SU-DHL-6 (cell line): ENCODE results near the gene NFE2L1.

Experiments
- H2AFZ ChIP-seq: fragments of 200-600 bp; sonication (generic); 2 replicates; pipeline ENCODE4 v1.6.1; 2014; ENCODE audit warnings: low read depth, mild to moderate bottlenecking, moderate library complexity, mixed read lengths, antibody characterized with exemption, low read length; ENCODE audit not compliant: severe bottlenecking
- H3F3A ChIP-seq: fragments of 200-600 bp; shearing (Covaris generic); 2 replicates; pipeline ENCODE4 v1.6.0; 2016; ENCODE audit warnings: antibody characterized with exemption, mild to moderate bottlenecking; ENCODE audit not compliant: insufficient read depth
- H3K27ac ChIP-seq: fragments of 200-600 bp; sonication (generic); 2 replicates; pipeline ENCODE4 v1.5.1; 2016; ENCODE audit warnings: low read depth, mild to moderate bottlenecking, low read length, moderate library complexity, mixed read lengths
- H3K27me3 ChIP-seq: fragments of 200-600 bp; sonication (generic), shearing (Covaris generic); 2 replicates; pipeline ENCODE4 v1.6.0; 2014; ENCODE audit warnings: mild to moderate bottlenecking, low read length
- H3K36me3 ChIP-seq: fragments of 200-600 bp; sonication (generic); 2 replicates; pipeline ENCODE4 v1.6.1; 2014; ENCODE audit warnings: mild to moderate bottlenecking, low read length, mixed read lengths
- H3K4me2 ChIP-seq: fragments of 300-600, 200-600 bp; shearing (Covaris generic), sonication (generic); 2 replicates; pipeline ENCODE4 v1.6.0; 2014; ENCODE audit warnings: low read length, low read depth, mild to moderate bottlenecking; ENCODE audit not compliant: poor library complexity, severe bottlenecking
- H3K4me3 ChIP-seq: fragments of 200-600 bp; sonication (generic); 2 replicates; pipeline ENCODE4 v1.5.1; 2014; ENCODE audit warnings: antibody characterized with exemption, low read length, mild to moderate bottlenecking, mixed read lengths; ENCODE audit not compliant: insufficient read depth, poor library complexity, severe bottlenecking
- H3K79me2 ChIP-seq: fragments of 200-600 bp; sonication (generic); 2 replicates; pipeline ENCODE4 v1.6.1; 2014; ENCODE audit warnings: mild to moderate bottlenecking, low read length, moderate library complexity; ENCODE audit not compliant: insufficient read depth
- H3K9ac ChIP-seq: fragments of 200-600 bp; sonication (generic); 2 replicates; pipeline ENCODE4 v1.7.0; 2014; ENCODE audit warnings: mild to moderate bottlenecking, low read length
- H3K9me2 ChIP-seq: fragments of 200-600 bp; sonication (generic); replicated peaks from 2 replicates; pipeline ENCODE4 v1.6.1; 2014; ENCODE audit warnings: low read length; ENCODE audit not compliant: insufficient read depth
- H3K9me3 ChIP-seq: fragments of 200-600 bp; sonication (generic); 2 replicates; pipeline ENCODE4 v1.6.1; 2014; ENCODE audit warnings: low read length, mixed read lengths; ENCODE audit not compliant: insufficient read depth
- H4K20me1 ChIP-seq: fragments of 200-600 bp; sonication (generic); 2 replicates; pipeline ENCODE4 v1.6.1; 2014; ENCODE audit warnings: low read depth, mild to moderate bottlenecking, antibody characterized with exemption, low read length, moderate library complexity, mixed read lengths
- EZH2phosphoT487 ChIP-seq: fragments of 200-600 bp; sonication (generic), shearing (Covaris generic); conservative IDR thresholded peaks from 2 replicates; pipeline ENCODE4 v1.6.1; 2018; ENCODE audit warnings: mild to moderate bottlenecking, antibody characterized with exemption, low read length, moderate library complexity, mixed read lengths
- TF ChIP-seq, protein P1 (sequence below): fragments of 200-600 bp; sonication (generic); IDR thresholded peaks from one replicate; pipeline ENCODE4 v1.5.1; 2017; ENCODE audit warnings: antibody characterized with exemption, mild to moderate bottlenecking, low read length, moderate library complexity; ENCODE audit not compliant: insufficient read depth, poor library complexity, severe bottlenecking

NFE2L1 gene

DNA sequence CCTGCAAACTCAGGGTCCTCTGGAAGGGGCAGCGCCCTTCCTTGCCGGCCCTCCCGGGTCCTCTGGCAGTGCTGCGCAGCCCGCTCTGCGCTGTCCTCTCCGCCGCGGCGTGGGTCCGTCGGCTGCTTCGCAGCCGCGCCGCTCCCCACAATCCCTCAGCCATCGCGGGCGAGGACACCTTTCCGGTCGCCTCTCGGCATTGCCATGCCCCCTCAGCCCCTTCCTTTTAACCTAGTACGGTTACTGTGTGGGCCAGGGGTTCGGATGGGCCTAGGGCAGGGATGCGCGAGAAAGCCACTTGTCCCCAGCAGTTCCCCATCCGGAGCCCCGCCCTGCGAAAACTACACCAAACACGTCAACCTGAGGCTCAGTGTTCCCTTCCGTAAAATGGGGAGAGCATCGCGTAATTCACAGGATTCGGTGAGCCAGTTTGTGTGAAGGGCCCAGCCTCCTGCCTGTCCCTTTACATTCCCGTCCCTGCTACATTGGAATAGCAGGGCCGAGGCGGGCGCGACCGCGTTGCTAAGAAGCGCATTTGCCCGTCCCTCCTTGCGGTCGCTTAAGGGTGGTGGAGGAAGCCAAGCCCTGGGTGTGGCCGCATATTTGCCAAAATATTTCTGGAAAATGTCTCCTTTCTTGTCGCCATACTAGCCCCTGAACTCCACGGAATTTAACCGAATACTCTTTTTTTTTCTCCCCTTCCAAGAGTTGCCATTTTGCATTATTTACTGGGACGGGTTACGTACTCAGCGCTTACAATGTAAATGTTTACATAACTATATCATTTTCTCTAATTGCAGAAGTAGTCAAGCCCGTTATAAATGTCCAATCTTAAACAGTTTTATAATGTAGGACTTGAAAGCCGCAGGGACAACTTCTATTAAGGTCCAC lies 23.8 kb upstream of the NFE2L1 start:
- Histone ChIP-seq H3K4me2 (peak overlapping the region; percentile 66), H3K4me3 (peak overlapping the region; percentile 52), H3K27me3 (no peaks in the 10 kb centered on the region), H2AFZ (peak overlapping the region; percentile 46), H3K27ac (no peak overlapping the region), H3K9me3 (no peaks in the 10 kb centered on the region), H3K9me2 (no peaks in the 10 kb centered on the region), H3F3A (no peaks in the 10 kb centered on the region), H4K20me1 (no peaks in the 10 kb centered on the region), H3K79me2 (no peaks in the 10 kb centered on the region), H3K36me3 (no peaks in the 10 kb centered on the region), H3K9ac (peak overlapping the region; percentile 44)
- TF ChIP-seq EZH2phosphoT487: no peak
- TF ChIP-seq, protein P1, sequence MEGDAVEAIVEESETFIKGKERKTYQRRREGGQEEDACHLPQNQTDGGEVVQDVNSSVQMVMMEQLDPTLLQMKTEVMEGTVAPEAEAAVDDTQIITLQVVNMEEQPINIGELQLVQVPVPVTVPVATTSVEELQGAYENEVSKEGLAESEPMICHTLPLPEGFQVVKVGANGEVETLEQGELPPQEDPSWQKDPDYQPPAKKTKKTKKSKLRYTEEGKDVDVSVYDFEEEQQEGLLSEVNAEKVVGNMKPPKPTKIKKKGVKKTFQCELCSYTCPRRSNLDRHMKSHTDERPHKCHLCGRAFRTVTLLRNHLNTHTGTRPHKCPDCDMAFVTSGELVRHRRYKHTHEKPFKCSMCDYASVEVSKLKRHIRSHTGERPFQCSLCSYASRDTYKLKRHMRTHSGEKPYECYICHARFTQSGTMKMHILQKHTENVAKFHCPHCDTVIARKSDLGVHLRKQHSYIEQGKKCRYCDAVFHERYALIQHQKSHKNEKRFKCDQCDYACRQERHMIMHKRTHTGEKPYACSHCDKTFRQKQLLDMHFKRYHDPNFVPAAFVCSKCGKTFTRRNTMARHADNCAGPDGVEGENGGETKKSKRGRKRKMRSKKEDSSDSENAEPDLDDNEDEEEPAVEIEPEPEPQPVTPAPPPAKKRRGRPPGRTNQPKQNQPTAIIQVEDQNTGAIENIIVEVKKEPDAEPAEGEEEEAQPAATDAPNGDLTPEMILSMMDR: no peak

DNA sequence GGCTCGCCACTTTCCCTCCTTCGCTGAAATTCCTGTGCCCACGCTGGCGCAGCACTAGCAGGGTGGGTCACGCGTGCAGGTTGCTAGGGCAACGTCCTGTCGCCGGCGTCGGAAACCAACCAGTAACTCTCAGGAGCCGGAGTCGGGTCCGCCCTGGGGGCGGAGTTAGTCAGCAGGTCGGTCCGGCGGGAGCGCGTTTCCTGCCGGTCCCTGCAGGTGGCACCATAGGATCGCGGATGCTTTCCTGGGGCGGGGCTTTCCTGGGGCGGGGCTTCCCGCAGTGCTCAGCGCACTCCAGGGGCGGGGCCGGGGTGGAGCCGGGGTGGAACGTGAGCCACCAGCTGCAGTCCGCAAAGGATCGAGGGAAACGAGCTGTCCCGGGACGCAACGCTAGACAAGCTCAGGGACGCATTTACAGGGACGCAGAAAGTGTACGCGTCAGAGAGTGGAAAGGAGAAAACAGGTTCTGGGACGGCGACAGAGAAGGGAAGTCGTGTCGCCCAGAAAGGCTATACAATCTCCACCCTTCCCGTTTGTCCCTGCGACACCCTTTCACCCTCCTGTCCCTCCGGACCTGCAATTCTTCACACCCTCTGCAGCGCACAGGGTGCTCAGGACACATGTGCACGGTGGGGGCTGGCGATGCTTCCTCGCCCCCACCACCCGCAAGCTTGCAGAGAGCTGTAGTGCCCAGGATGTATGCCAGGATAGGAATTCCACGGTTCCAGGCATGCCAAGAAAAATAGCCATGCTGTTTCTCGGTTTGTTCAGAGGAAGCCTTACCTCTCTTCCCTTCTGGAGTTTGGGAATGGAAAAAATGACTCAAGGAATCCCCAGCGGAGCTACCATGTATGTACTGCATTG lies 22.9 kb upstream of the NFE2L1 start:
- Histone ChIP-seq H3K27me3 (no peaks in the 10 kb centered on the region), H3K79me2 (no peaks in the 10 kb centered on the region), H4K20me1 (no peaks in the 10 kb centered on the region), H3K9me2 (no peaks in the 10 kb centered on the region), H3K9ac (peak overlapping the region; percentile 42; the same call in 1 of the 2 replicates), H3K9me3 (no peaks in the 10 kb centered on the region), H3F3A (no peaks in the 10 kb centered on the region), H3K4me3 (peak overlapping the region; percentile 52), H3K4me2 (peak overlapping the region; percentile 66), H3K27ac (no peak overlapping the region), H2AFZ (peak overlapping the region; percentile 55), H3K36me3 (no peaks in the 10 kb centered on the region)
- TF ChIP-seq, protein P1: peak; percentile 70
- TF ChIP-seq EZH2phosphoT487: no peak

DNA sequence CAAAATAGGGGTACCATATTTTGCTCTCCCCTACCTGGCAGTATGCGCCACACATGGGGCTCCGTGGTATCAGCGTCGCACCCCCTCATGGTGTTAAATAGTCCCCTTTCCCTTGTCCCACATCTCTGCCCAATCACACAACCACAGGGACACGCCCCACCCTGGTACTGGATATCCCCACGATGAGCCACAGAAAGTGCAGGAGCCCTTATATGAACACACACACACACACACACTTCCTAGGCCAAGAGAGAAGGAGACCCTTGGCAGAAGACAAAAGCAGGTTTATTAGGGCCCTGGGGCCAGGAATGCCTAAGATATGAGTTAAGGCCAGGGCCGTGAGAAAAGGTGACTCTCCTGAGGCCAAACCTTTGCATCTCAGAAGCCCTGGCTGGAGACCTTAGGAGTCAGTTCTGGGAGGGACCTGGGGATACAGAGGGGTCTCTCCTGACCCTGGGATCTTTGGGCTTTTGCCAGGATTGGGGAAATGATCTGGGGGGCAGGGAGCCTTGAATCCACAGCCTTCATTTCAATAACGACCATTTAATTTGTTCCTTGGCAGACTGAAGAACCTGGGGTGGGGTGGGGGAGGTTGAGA lies 22.2 kb upstream of the NFE2L1 start:
- Histone ChIP-seq H3K27ac (no peak overlapping the region), H3K9me2 (no peaks in the 10 kb centered on the region), H3K79me2 (no peaks in the 10 kb centered on the region), H3K36me3 (no peaks in the 10 kb centered on the region), H2AFZ (no peak overlapping the region), H3K4me2 (peak overlapping the region; percentile 66), H3K4me3 (no peak overlapping the region), H4K20me1 (no peaks in the 10 kb centered on the region), H3K9me3 (no peaks in the 10 kb centered on the region), H3K27me3 (no peaks in the 10 kb centered on the region), H3K9ac (peak overlapping the region; percentile 42; the same call in 1 of the 2 replicates), H3F3A (no peaks in the 10 kb centered on the region)
- TF ChIP-seq, protein P1: no peak
- no peak for TF ChIP-seq EZH2phosphoT487
